IPS-18c (cell line): ENCODE measurements around the gene SLC25A41.
A peak's percentile ranks its signal among the peaks of the same experiment; 100 is the strongest.

ENCODE experiments used
- H3K4me3 ChIP-seq: 2 replicates; pipeline ENCODE4 v1.7.0; 2013; ENCODE audit warnings: low read depth, mild to moderate bottlenecking, low read length, moderate library complexity; ENCODE audit not compliant: insufficient read depth
- H3K9me3 ChIP-seq: one replicate; pipeline ENCODE4 v1.6.1; 2013; ENCODE audit warnings: mild to moderate bottlenecking, low read length, moderate library complexity; ENCODE audit not compliant: control insufficient read depth, insufficient read depth

The SLC25A41 gene

DNA sequence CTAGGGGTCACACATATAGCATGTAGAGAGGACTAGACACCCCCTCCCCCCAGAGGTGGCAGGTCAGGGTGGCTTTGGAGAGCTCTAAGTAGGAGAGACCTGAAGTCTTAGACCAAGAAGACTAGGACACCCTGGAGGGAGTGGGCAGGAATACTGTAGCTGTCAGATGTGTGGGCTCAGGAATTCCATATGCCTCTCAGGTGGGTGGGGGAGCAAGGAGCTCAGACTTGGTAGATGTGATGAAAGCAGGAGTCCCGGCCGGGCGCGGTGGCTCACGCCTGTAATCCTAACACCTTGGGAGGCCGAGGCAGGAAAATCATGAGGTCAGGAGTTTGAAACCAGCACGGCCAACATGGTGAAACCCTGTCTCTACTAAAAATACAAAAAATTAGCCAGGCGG is 32.1 kb upstream of the SLC25A41 start:
- H3K9me3 ChIP-seq = no peaks in the 10 kb centered on the region
- H3K4me3 ChIP-seq = no peak overlapping the region

DNA sequence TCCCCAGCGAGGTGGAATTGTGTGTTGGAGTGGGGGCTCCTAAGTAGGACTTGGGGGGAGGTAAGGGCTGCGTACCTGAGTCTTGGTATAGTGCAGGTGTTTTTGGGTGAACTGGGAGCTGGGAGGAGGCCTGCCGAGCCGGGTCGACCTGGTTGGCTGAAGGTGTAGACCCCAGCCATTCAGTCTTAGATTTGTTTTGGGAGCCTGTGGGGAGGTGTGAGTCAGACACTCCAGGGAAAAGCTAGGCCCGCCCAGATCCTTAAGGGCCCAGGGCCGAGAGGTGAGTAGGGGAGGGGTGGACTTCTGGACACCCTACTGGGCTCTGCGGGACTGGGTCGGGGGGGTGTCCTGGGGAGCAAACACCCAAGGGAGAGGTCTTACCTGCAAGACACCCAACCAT is 31.4 kb upstream of the SLC25A41 start:
- Histone ChIP-seq H3K9me3 (no peaks in the 10 kb centered on the region), H3K4me3 (peak overlapping the region; percentile 86)

DNA sequence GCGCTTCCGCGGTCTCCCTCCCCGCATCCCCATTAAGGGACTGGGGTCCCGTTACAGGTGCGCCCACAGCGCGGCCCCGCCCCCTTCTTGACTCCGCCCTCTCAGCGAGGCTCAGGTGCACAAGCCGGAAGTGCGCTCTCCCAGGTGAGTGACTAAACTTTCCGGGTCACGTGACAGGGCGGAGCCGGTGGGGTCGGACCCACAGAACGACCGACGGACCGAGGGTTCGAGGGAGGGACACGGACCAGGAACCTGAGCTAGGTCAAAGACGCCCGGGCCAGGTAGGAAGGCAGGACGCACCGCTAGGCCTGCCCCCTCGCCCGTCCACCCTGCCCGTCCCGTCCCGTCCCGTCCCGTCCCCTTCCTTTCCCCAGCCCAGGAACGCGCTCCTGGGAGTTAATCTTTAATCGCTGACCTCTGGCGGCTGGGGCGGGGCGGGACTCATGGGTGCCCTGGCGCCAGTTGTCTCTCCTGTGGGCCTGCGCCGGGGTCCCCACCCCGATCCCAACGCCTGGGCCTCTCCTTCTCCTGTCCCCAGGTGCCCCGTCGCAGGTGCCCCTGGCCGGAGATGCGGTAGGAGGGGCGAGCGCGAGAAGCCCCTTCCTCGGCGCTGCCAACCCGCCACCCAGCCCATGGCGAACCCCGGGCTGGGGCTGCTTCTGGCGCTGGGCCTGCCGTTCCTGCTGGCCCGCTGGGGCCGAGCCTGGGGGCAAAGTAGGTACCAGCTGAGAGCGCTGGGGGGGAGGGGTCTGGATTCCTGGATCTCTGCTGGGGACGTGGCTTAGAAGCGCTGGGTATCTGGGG is 30.7 kb upstream of the SLC25A41 start, which contains the start of gene CRB3:
TSS of gene CRB3 (plus strand) at position 202 of the 804 bp plus-strand sequence. CDS start at position 633, 431 bp downstream.
- peak within 1 kb of the TSS; percentile 86 for H3K4me3 ChIP-seq

DNA sequence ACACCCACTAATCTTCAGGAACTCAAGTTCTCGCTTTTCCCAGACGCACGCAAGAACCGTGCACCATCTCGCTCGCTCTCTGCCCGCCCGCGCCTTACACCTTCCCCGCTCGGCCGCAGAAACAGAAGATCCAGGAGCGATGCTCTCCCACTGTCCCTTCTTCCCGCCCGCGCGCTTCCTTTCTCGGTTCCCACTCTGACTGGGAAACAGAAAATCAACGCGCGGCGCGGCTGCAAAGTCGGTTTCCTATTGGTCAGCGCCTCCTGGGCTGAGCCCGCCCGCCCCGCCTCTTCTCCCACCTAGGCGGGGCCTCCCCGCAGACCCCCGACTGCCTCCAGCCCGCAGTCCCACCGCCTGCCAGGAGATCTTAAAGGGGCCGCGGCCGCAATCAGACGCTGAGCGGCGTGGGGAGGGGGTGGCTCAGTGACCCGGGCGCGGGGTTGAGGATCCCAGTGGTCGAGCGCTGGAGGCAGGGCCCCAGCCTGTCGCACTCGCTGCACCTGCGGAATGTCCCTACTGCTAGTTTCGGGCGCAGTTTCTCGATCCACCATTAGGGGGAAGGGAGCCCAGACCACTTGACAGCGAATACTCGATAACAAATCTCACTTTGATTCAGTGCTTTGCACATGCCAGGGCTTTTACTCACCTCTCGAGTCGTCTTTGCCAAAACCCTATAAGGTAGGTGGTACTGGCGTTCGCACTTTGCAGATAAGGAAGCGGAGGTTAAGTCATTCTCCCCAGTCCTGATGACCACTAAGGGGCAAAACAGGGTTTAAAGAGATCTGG is 26.7 kb upstream of the SLC25A41 start:
- H3K9me3 ChIP-seq = no peaks in the 10 kb centered on the region

More for the DNA sequence above, 30.7 kb upstream of the SLC25A41 start, which contains the start of gene CRB3:
- H3K9me3 ChIP-seq = no peaks in the 10 kb centered on the region

DNA sequence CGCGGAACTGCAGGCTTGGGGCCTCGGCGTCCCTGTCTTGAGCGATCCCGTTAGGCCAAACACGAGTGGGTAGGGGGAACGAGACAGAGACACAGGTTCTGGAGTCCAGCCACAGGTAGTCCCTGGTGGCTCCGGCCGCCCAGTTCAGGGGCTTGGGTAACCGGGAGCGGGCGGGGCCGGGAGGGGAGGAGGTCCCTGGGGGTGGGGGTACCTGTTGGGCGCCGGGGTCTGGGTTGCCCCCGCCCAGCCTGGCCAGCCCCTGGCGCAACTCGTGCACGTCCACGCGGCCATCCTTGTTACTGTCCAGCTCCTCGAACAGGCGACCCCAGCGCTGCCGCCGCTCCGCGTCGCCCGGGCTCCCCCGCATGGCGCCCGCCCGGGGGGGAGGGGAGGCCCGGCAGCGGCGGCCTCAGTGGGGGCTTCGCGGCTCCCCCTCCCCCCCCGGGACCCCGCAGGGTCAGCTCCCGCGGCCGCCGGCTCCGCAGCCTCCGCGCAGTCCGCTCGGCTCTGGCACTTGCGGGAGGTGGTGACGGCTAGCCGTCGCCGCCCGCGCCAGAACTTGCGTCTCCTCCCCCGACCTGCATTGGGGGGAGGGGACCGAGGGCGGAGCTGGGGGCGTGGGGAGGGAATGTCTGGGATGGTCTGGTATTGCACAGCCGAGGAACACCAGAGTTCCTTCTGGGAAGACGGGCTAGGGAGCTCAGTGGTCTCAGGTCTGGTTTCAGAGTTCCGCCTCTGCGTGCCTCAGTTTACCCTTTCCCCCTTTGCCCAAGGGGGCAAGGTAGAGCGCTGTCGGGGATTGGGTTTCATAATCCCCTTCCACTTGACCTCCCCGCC is 25.9 kb upstream of the SLC25A41 start, which contains the start of gene SLC25A23:
TSS of gene SLC25A23 (minus strand) at position 531 of the 837 bp plus-strand sequence. CDS start at position 367, 164 bp downstream.
- Histone ChIP-seq H3K9me3 (peaks cover 3% of the 10 kb centered on the region), H3K4me3 (peak within 1 kb of the TSS; percentile 82)

More for the DNA sequence above, 26.7 kb upstream of the SLC25A41 start:
- peak overlapping the region; percentile 82 for H3K4me3 ChIP-seq

DNA sequence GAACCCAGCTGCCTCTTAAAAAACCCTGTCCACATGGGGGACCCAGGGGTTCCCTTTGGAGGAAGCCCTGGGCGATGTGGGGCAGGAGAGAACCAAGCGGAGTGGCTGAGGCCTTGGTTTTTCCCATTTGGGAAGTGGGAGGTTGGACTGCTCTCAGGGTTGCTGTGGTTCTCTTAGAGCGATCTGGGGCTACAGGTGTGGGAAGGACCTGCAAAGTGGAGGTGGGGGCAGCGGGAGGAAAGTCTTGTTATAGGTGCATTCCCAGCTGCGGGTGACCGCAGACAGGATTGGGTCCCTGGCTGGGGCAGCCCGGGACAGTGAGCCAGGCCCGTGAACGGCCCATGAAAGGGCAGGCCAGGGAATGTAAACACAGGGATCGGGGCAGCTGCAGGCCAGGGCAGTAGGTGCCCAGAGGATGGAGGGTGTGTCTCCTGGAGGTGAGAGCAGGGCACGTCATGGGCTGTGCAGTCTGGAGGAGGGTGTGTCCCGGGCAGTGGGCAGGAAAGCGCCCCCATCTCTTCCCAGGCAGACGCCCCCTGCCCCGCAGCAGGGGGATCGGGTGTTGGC is 25.2 kb upstream of the SLC25A41 start:
- Histone ChIP-seq H3K4me3 (peak overlapping the region; percentile 82), H3K9me3 (peaks cover 10% of the 10 kb centered on the region)

DNA sequence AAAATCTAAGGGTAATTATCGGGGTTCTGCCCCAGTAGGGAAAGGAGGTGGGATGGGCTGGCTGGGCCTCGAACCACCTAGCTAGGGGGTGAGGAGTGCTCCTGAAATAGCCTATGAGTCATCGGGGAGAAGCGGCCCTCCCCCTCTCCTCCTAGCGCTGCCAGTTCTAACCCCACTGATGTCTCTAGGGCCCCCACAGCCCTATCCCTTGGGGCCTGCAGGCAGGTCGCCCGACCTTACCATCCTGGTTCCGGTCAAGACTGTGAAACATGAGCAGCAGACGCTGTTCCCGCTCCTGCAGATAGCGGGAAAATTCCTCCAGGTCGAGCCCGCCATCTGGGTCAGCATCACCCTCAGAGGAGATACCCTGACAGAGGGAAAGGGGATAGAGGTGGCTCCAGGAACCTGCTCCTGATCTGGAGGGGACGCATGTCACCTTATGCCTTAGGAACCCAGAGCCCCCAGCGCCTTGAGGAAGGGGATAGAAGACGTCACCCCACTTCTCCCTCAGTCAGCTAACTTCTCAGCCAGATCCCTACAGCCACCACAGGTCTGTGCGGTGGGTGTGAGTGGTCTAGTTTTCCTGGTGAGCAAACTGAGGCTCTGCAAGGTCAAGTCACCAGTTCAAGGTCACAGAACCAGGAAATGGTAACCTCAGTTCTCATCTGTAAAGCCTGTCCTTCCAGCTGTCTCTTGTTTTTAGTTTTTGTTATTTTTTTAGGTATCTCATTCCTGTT is 24.6 kb upstream of the SLC25A41 start:
- Histone ChIP-seq H3K9me3 (peaks cover 10% of the 10 kb centered on the region), H3K4me3 (0 out of 2 replicates have a peak overlapping the region, but pooled peaks have one; percentile 82)

DNA sequence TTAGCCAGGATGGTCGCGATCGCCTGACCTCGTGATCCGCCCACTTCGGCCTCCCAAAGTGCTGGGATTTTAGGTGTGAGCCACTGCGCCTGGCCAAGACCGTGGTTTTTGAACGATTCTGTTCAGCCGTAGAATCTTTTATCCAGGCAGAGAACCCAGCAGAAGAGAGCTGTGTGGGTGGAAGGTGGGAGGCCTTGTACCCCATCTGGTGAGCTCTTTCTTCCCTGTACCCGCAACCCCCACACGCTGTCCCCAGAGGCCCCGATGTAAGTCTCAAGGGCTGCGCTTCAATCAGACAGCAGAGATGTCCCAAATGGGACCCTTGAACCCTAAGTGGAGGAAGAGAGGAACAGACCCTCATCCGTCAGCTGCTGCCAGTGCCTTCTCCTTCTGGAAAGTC is 22.4 kb upstream of the SLC25A41 start:
- Histone ChIP-seq H3K4me3 (no peak overlapping the region), H3K9me3 (peaks cover 10% of the 10 kb centered on the region)

DNA sequence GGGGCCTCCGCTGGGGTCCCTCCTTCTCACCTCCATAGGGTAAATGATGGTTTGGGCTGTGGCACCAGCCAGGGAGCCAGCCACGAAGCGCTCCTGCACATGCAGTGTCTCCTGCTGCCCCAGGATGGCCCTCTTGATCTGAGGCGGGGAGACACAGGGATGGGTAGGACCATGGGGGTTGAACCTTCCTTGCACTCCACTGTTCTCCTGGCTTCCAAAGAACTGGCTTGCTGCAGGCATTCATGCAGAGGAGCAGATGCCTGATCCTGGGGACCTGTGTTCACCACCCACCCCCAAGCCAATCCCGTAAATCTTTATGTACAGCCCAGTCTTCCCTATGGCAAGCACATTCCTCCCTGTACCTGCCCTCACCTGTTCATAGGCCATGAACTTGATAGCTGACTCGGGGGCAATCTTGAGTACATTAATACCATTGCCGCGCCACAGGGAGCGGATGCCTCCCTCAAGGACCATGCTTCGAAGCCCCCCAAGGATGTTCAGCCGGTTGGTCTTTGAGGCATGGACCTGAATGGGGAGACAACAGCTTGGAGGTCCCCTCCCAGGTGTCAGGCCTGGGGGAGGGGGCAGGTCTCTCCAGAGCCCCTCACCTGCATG is 20.5 kb upstream of the SLC25A41 start:
- Histone ChIP-seq H3K9me3 (peaks cover 10% of the 10 kb centered on the region), H3K4me3 (no peak overlapping the region; the same call in 1 of the 2 replicates)

DNA sequence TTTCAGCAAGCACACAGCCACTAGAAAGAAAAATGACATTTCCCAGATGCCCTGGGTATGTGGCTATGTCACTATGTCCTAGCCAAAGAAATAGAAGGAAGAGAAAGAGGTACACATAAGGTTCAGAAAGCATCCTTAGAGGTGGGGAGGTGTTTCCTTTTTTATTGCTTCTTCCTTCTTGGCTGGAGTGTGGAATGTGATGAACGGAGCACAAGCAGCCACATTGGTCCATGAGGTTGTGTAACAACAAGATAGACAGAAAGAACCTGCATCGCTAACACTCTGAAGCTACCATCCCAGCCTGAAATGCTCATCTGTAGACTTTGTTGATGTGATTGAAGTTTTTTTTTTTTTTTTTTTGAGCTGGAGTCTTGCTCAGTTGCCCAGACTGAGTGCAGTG is 19.3 kb upstream of the SLC25A41 start:
- Histone ChIP-seq H3K9me3 (peaks cover 10% of the 10 kb centered on the region), H3K4me3 (no peak overlapping the region)

DNA sequence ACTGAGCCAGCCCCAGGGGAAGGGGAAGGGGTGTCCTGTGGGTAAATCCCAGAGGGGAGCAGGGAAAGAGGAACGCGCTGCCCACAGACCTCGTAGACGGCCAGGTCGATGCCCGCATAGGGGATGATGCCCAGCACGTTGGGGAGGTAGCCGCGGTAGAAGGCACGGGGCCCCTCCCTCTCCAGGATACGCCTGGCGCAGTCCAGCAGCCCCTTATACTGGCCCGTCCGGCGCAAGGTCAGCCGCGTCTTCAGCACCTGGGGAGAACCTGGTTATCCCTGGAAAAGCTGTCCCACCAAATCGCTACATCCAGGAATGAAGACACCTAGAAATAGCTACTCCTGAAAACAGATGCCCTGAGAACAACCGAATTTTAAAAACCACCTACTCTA is 18.7 kb upstream of the SLC25A41 start:
- Histone ChIP-seq H3K4me3 (no peak overlapping the region), H3K9me3 (peaks cover 10% of the 10 kb centered on the region)

DNA sequence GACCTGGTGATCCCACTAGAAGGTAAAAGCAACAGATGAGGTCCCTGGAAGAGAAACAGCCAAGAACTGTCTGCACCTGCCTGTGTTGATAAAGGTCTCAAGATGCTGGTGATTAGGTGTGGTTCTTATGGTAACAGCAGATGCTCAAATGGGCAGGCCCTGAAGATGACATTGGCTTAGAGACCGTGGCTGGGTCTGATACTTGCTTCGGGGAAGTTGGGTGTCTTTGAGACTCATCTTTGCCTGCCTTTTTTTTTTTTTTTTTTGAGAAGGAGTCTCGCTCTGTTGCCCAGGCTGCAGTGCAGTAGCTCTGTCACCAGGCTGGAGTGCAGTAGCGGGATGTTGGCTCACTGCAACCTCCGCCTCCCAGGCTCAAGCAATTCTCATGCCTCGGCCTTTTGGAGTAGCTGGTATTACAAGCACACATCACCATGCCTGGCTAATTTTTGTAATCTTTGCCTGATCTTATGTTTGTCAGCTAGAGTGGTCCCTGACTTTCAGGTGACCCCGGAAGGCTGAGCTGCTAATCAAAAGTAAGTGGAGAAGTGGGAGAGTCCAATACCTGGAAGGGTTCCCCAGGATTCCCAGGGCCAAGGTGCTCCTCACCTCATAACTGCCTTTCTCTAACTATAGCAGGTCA is 18.1 kb upstream of the SLC25A41 start:
- H3K9me3 ChIP-seq = peaks cover 10% of the 10 kb centered on the region

DNA sequence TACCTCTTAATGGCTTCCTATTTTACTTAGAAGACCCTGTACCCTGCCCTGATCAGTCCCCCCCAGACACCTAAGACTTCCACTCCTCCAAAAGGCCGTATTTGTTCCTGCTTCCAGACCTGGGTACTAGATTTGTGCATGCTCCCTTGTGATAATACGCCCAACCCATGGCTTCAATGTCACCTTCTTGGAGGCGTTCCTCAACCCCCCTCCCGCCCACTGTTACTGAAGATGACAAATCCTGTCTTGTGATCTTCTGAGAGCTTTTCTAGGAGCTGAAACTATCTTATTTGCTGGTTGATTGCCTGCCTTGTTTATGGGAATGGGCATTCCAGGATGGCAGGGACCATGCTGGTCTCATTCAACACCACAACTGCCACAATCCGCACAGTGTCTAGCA is 16.6 kb upstream of the SLC25A41 start:
- Histone ChIP-seq H3K9me3 (peaks cover 10% of the 10 kb centered on the region), H3K4me3 (no peak overlapping the region)

More for the DNA sequence above, 18.1 kb upstream of the SLC25A41 start:
- H3K4me3 ChIP-seq = no peak overlapping the region

DNA sequence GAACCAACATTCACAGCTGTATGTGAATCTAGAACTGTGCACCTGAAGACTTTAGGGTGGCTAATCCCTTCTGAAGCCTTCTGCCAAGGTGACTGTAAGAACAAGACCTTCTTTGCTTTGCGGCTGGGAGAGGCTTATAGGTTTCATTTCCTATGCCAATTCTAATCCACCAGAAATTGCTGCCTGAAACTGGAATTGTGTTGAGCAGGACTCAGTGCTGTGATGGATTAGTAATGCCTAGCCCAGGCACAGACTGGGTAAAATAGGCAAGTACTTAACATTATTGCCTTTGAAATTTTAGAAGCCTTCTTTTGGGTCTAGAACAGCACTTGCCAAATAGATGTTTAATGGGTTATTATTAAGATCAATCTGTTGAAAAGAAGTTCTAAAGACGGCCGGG is 14.5 kb upstream of the SLC25A41 start:
- H3K4me3 ChIP-seq = no peak overlapping the region
- H3K9me3 ChIP-seq = no peaks in the 10 kb centered on the region

DNA sequence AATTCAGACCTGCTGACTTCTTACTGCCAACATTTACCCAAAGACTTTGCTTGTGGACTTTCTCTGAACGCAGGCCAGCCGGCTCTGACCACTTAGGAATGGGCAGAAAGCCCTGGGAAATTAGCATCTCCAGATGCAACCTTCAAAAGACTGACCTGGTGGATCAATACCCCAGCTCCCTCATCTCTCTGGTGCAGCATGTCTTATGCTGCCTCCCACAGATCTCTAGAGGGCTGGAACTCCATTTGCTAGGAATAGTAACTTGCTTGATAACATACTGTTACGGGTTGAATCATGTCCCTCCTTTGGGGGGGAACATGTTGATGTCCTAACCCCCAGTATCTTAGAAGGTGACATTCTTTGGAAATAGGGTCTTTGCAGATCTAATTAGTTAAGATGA is 12.9 kb upstream of the SLC25A41 start:
- Histone ChIP-seq H3K9me3 (no peaks in the 10 kb centered on the region), H3K4me3 (no peak overlapping the region)
